Activated naive CD8-positive, alpha-beta T cell treated with anti-CD3 and anti-CD28 coated beads, Interleukin-2, amount 50 U/mL, for 16 hours (primary cell): ENCODE results near the gene COG7.
"Not testable (repeated sequence)": the region's sequence is repeated elsewhere in the genome, so short reads cannot be mapped to it uniquely, and the experiment has no call there.

Experiments
- DNase-seq: peaks from one replicate; pipeline ENCODE4 v3.0.0-alpha.2; 2020; ENCODE audit warnings: low read depth, low spot score

Gene COG7

GRCh38 chr16:23452572-23453337 lies at the start of gene COG7:
TSS of gene COG7 (minus strand) at chr16:23453189. CDS start at chr16:23452994, 195 bp downstream.
- peak; percentile 66 for DNase-seq

- no peak for DNase-seq
Observed at GRCh38 chr16:23502466-23502865, 49.5 kb upstream of the COG7 start.

DNA sequence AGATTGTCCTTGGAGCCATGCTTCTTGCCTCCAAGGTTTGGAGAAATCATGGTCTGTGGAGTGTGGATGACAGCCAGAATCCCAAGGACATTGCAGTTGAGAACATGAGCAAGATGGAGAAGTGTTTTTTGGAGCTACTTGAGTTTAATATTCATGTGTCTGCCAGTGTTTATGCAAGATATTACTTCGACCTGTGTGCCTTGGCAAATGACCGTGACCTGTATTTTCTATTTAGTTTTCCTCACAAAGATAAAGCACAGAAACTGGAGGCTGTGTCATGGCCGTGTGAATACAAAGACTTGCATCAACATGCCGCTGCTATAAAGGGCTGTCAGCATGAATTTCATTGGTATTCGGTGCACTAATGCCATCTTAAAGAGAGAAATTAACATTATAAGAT lies 48.3 kb upstream of the COG7 start:
- DNase-seq: no peak

DNA sequence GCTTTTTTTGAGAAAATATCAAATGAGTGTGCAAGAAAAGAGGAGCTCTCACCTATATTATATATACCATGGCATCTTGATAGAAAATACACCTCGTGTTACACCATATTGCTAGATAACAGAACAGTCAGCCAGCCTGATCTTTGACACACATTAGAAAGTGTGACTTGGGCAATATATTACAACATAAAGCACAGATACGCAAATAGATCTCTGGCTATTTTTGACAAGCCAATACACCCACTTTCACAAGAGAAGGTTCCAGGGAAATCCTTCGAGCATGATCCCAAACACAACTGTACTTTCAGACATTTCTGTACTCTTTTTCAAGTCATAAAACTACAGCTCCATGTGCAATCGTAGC lies 47.9 kb upstream of the COG7 start:
- no peak for DNase-seq

- DNase-seq: no peak
Observed at GRCh38 chr16:23500212-23500861, 47.3 kb upstream of the COG7 start.

DNA sequence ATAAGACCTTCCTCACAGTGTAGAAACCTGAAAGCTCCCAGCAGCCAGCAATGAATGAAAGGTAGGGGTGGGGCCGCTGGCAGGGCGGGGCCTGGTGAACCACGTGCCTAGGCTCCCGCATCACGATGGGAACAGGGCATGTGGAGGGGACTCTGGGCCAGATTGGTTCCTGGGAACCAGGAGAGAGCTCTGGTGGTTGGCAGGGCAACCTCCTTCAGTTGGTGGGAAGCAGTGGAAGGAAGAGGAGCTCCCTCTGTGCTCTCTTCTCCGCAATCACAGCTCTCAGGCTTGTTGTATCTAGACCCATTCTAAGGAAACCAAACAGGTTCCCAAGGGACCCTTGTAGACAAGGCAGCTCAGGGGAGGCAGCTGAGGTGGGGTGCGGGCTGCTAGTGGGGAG lies 46.8 kb upstream of the COG7 start:
- DNase-seq: no peak

- DNase-seq: no peak
Observed at GRCh38 chr16:23498863-23499262, 45.9 kb upstream of the COG7 start.

- DNase-seq: no peak
Observed at GRCh38 chr16:23497543-23497868, 44.5 kb upstream of the COG7 start.

- no peak for DNase-seq
Observed at GRCh38 chr16:23496821-23497542, 44.0 kb upstream of the COG7 start.

GRCh38 chr16:23495671-23496070 lies 42.7 kb upstream of the COG7 start:
- DNase-seq: no peak

DNA sequence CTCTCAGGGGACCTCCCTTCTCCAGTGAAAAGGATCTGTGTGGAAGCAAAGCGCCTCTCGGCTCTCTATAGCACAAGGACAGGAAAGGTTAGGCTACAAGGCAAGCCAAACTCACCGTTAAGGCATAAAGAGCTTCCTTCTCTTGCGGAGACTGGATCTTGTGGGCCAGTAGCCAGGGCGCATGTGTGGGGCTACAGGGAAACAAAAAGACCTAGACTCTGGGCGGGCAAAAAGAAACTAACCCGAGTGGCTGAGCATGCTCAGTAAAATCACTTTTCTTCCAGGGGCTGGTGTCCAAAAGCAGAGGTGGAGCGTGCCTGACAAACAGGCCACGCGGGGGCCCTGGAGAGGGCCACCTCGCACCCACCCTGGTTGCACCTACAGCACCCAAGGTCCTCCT lies 41.2 kb upstream of the COG7 start:
- DNase-seq: no peak

DNA sequence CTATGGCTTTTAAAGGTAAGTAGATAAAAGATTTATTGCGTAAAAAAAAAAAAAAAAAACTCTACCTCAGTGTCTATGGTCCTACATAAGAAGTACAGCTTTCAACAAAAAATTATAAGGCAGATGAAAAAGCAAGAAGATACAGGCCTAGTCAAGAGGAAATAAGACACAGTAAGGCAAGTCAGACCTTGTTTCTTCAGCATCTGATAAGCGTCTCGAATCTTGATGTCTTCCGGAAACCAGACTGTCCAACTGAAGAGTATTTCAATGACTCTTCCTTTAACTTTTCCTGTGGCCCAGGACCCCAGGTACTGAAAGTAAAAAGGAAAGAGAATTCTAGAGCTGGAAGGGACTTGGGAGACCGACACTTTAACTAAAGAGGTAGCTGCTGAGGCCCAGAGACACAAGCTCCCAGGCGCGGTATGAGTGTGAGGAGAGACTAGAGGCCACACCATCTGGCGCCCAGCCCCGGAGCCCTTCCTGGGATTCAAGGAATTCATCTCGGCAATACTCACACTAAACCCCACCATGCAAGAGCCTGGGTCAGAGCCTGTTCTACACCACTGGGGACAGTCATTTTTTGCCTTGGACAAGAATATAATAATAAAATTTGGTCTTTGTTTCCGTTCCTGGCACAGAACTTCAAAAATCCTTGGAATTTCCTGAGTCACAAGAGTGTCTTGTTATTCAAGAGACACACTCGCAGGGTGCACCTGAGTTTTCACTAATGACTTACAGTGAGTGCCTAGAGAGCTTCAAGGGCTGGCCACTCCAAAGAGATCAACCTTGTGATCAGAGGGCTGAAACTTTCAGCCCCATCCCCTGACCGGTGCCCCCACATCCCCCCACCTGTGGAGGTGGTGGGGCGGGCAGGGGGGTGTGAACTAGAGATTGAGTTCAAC lies 38.8 kb upstream of the COG7 start:
- no peak for DNase-seq

GRCh38 chr16:23486480-23486879 lies 33.5 kb upstream of the COG7 start:
- no peak for DNase-seq

- DNase-seq: no peak
Observed at GRCh38 chr16:23485841-23486240, 32.9 kb upstream of the COG7 start.

DNA sequence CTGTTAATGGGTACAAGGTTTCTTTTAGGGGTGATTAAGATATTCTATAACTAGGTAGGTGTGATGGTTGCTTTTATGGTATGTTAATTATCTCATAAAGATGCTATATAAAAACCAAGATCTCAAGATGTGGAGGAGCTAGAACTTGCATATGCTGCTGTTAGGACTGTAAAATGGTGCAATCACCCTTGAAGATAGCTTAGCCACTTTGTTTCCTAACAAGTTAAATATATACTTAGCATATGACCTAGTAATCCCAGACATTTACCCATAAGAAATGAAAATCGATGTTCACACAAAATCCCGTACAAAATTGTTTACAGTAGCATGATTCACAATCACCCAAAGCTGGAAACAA lies 32.2 kb upstream of the COG7 start:
- no peak for DNase-seq

- DNase-seq: no peak
Observed at GRCh38 chr16:23484510-23485256, 31.7 kb upstream of the COG7 start.

DNA sequence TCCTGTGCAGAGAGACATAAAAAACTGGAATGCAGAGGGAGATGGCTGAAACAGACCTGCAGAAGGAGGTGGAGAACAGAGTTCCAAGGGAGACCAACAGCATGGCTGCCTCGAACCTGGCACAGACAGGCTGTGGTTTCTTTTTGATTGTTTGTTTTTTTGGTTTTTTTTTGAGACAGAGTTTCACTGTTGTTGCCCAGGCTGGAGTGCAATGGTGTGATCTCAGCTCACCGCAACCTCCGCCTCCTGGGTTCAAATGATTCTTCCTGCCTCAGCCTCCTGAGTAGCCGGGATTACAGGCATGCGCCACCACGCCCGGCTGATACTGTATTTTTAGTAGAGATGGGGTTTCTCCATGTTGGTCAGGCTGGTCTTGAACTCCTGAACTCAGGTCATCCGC lies 30.5 kb upstream of the COG7 start:
- DNase-seq: not testable (repeated sequence)

- no peak for DNase-seq
Observed at GRCh38 chr16:23482778-23483177, 29.8 kb upstream of the COG7 start.

GRCh38 chr16:23480257-23480656 lies 27.3 kb upstream of the COG7 start:
- no peak for DNase-seq

DNA sequence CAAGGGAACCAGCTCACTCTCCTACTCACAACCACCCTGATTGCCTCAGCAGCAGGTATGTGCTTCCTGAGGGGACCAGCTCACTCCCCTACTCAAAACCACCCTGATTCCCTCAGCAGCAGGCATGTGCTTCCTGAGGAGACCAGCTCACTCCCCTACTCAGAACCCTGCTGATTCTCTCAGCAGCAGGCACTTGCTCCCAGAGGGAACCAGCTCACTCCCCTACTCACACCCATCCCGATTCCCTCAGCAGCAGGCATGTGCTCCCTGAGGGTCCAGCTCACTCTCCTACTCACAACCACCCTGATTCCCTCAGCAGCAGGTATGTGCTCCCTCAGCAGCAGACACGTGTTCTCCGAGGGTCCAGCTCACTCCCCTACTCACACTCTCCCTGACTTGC lies 26.1 kb upstream of the COG7 start:
- DNase-seq: no peak

- DNase-seq: no peak
Observed at GRCh38 chr16:23478566-23478965, 25.6 kb upstream of the COG7 start.
